Measurements from ENCODE around the gene KRT40.

Gene KRT40

GRCh38 chr17:40995116-40995515 lies 11.0 kb upstream of the KRT40 start:
- DNase-seq, result no peak

DNA sequence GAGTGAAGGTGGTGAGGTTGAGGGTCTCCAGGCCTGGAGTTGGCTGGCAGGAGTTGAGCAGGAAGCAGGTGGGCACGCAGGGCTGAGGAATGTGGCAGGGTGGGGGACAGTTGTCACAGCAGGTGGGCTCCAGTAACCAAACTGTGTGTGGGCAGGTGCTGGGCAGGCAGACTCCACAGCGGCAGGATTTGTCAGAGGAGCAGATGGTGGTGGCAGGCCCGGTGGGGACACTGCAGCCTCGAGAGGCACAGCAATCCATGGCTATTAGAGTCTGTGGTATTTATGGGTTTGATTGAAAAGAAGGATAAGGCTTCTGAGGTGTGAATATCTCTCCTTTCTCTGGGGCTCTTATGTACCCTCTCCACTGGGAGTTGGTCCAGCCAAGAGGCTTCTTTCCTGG lies 9.7 kb upstream of the KRT40 start, which contains the start of gene KRTAP3-3:
KRTAP3-3 (minus strand) TSS at position 326 of the 400 bp plus-strand sequence; CDS start at position 259, 67 bp downstream.
- DNase-seq, result no peak

DNA sequence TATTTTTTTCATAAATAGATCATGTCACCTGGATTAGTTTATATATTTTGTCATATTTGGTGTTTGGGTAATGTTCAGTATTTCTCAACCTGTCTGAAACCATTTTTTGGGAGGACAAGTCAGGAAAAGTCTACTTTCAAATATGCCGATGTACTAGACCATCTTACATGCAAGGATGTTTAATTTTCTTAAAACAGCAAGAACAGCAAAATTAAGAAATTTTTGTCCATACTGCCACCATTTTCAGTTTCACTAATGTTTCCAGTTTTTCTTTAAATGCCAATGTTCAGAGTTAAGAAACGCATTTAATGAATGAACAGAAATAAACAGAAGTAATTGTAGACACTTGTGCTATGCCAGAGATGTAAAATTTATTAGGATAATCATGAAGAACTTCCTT lies 9.0 kb upstream of the KRT40 start:
- DNase-seq, result no peak

DNA sequence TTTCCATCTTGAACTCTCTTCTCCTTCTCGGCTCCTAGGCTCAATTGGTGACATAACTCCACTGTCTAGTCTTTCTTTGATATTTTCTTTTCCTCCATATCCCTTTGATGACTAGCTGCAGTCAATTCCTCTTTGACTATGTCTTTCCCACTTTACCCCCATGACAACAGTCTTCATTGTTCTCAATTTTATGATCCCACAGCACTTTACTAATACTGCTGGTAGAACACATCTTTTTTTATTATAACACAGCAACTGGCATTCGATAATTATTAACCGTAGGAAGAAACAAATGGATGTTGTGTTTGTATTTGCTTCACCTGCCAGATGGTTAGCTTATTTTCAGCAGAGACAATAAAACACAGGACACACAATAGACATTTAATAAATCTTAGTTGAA lies 8.5 kb upstream of the KRT40 start:
- DNase-seq, result no peak

DNA sequence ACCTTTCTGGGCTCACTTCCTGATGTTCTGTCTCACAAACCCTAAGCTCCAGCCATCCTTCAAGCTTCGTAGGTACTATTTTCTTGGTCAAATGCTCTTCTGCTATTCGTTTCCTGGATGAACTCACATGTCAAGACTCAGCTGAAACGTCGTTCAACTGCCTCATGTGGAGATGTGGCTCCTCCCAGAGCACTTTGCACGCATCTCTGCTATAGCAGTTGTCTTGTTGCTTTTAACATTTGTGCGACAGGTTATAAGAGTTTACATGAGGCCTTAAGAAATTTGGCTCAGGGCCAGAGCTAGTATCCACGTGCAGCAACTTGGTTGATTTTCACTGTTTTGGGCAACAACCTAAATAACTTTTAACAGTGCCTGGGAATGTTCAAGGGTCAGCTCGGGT lies 2.8 kb upstream of the KRT40 start:
- no peak for DNase-seq

DNA sequence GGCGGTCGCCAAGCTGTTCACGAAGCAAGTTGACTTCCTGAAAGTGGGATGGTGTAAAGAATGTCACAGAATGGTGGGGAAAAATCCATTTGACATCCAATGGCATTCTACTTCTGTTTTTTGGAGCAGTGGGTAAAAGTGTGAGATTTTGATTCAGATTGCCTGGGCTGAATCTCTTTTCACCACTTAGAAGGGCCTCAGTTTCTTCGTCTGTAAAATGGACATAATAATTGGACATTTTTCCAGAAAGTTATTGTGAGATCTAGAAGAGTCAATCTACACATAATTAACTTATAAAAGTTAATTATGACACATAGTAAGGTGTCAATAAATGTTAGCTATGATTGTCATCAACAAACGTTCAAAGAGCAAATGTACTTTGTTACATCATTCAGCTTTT lies 3.0 kb downstream of the KRT40 start:
- no peak for DNase-seq

DNA sequence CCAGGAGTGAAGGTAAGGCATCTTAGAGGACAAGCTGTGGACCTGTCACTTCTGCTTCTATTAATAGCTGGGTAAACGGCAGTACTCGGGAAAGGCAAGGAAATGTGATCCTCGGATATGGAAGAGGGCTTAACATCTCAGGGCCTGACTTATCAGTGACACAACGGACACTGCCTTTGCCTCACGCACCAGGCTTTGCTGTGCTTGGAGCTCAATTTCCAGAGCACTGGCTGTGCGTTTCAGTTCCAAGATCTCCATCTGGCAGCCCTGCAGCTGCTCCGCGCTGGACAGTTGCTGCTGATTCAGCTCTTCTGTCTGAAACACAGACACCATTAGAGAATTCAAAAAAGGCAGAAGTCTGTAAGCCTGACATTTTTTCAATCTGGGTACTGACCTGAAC lies 3.5 kb downstream of the KRT40 start:
- no peak for DNase-seq

DNA sequence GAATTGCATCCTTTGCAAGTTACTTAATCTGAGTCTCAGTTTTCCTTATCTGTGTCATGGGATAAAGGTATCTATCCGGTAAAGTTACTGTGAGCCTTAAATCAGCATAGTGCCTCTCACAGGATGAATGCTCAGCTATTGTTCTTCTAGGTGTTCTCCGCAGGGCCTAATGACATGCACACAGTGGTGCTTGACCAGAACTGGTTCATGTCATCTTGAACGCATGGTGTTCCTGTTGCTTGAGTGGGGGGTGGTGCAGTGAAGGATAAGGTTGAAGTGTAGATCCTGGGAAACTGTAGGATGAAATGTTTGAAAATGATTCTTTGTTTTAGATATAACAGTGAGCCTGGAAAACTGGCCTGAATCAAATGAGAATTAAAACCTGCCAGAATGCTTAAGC lies 4.0 kb downstream of the KRT40 start:
- DNase-seq, result no peak

DNA sequence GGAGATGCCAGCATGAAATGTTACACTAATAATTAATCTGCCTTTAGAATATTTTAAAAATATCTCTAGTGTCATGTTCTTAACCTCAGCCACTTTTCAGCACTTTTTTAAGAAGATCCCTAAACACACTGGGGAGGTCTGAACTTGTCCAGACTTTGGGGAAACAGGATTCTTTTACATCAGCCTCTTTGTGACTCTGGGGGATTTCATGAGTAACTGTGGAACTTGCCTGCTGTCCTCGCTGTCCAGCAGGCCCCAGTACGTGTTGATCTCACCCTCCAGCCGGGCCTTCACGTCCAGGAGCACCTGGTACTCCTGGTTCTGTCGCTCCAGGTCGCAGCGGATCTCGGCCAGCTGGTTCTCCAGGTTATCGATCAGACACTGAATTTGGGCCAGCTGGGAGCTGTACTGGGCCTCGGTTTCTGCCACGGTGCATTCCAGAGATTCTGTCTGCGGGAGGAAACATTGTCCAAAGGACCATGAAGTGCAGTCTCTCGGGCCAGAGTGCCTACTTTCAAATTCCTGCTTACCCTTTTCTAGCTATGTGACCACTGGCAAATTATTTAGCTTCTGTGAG lies 5.5 kb downstream of the KRT40 start:
- no peak for DNase-seq

GRCh38 chr17:40975516-40975915 lies 8.6 kb downstream of the KRT40 start:
- DNase-seq, result no peak

DNA sequence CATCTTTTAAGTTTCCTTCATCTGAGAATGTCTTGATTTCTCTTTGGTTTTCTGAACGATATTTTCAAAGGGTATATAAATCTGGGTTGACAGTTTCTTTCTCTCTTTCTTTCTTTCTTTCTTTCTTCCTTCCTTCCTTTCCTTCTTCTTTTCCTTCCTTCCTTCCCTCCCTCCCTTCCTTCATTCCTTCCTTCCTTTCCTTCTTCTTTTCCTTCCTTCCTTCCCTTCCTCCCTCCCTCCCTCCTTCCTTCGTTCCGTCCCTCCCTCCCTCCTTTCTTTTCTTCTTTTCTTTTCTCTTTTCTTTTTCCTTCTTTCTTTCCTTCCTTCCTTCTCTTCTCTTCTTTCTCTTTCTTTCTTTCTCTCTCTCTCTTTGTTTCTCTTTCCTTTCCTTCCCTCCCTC lies 9.8 kb downstream of the KRT40 start:
- no peak for DNase-seq

- no peak for DNase-seq
These were observed 16.5 kb downstream of the KRT40 start for GRCh38 chr17:40967582-40967981.

GRCh38 chr17:40966848-40967247 lies 17.3 kb downstream of the KRT40 start, which contains the start of gene KRT39:
Gene KRT39, minus strand, starts transcription at chr17:40966948. Its CDS starts 92 bp downstream, at chr17:40966856.
- no peak for DNase-seq

DNA sequence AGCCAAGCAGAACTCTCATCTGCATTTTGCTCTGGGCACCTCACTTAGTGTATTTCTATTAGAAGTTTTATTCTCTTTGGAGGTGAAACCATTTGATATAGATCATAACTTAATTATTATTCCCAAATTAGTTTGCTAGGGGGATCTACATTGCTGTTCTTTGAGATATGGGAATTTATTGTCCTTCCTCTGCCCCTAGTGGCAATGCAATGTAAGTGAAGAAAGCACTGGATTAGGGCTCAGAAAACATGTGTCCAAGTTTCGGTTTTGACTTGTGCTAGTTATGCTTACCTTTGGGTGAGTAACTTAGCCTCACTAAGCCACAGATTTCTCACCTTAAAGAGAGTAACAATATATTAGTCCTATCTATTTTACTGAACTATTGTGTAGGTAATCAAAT lies 20.3 kb downstream of the KRT40 start:
- DNase-seq, result no peak

- no peak for DNase-seq
These were observed 22.0 kb downstream of the KRT40 start for GRCh38 chr17:40962059-40962561.

GRCh38 chr17:40961591-40961990 lies 22.5 kb downstream of the KRT40 start:
- no peak for DNase-seq

GRCh38 chr17:40960144-40960543 lies 24.0 kb downstream of the KRT40 start:
- no peak for DNase-seq

- no peak for DNase-seq
These were observed 25.8 kb downstream of the KRT40 start for GRCh38 chr17:40958086-40958953.

GRCh38 chr17:40956401-40957254 lies 27.5 kb downstream of the KRT40 start:
- no peak for DNase-seq

DNA sequence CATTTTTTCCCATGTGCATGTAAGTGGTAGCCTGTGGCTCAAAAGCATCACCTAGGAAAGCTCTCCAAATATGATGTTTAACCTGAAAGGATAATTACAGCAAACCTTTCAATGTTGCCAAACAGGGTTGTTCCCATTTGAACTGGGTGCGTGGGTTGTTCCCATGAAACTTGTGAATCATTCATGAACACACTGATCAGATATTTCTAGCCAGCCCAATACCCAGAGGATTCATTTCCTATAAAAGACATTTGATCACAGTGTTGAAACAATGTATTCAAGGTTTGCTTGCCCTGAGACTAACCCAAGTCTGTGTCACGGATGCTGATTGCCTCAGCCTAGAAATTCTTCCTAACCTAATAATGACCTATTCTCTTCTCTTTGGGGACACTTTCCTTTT lies 30.2 kb downstream of the KRT40 start:
- DNase-seq, result no peak

DNA sequence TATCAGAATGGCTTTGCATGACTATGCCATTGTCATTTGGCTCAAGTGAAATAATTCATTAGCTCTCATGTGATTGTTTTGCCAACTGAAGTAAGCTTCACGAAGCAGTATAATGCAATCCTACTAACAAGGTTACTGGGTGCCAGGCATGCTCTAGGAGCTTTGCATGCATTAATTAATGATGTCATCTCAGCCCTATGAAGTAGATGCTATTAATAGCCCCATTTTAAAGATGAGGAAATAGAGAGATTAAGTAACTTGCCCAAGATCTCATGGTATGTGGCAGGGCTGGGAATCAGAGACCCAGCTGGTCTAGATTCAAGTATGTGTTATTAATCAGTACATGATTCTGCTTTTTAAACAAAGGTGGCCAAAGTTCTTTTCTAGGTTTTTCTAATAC lies 31.5 kb downstream of the KRT40 start:
- no peak for DNase-seq

GRCh38 chr17:40952154-40952553 lies 32.0 kb downstream of the KRT40 start:
- no peak for DNase-seq

DNA sequence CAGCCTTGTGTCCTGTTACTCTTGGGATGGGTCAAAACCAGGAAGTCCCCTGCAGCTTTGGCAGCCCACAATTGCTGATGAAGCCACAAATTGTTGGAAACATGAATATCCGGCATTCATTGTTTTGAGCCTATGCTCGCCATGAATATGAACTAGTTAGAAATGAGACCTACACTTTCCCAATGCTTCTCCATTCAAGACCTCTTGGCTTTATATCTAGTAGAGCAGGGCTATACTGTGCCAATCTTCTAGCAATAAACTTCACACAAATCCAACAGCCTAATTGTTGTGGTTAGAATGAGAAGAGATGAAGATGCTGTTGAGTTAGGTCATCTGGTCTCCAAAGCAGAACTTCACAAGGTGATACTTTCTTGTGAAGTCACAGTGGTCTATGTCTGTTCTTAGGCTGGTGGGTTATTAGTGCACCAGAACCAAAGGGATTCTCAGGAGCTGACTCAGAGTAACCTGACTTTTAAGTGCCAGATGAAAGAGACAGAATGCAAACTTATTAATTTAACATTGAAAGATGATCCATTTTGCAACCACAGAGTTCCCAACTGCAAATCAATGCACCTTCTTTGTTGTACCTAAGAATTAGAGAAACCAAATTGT lies 33.0 kb downstream of the KRT40 start:
- DNase-seq, result no peak
